Measurements from ENCODE around the gene NME4.

- no peak for TF ChIP-seq CTCF (conservative IDR thresholded peaks at IDR 0.05; ENCODE audit: low read length)
- no peak for TF ChIP-seq EZH2phosphoT487 (IDR thresholded peaks at IDR 0.05; ENCODE audit: borderline replicate concordance, low read depth, low read length)
Measured at GRCh38 chr16:392450-393030, 4.5 kb upstream of the NME4 start.

All from OCI-LY7 (cell line).